Left lung (tissue), 10 donors: ENCODE measurements around the gene METTL25B. TPM values are rescaled to one million over a fixed set of nuclear protein-coding genes. Genes with fewer than 3 reads are reported as not detected.
A peak's percentile ranks its signal among the peaks of the same experiment; 100 is the strongest.
"Not testable (repeated sequence)": the region's sequence is repeated elsewhere in the genome, so short reads cannot be mapped to it uniquely, and the experiment has no call there.

Experiments used
- ATAC-seq: fragments of 200-7000 bp; cut with Tn5 transposase; one replicate; pipeline ENCODE4 v1.9.1; 2020; ENCODE audit warnings: moderate library complexity
- DNase-seq, 4 donors: peaks; one replicate each; pipeline ENCODE4 v3.0.0-alpha.2; 2013 to 2020
- H3K27ac ChIP-seq, 2 donors: fragments of 200-600 bp; sonication (generic) in 1 of 2; one replicate each; pipeline versions ENCODE4 v1.5.0 to v1.8.0; 2020 to 2021
- H3K27me3 ChIP-seq, 2 donors: fragments of 200-600 bp; sonication (generic) in 1 of 2; one replicate each; pipeline versions ENCODE4 v1.5.0 to v1.8.0; 2020 to 2021
- H3K36me3 ChIP-seq, 2 donors: fragments of 200-600 bp; sonication (generic) in 1 of 2; one replicate each; pipeline versions ENCODE4 v1.5.0 to v1.8.0; 2020 to 2021
- H3K4me1 ChIP-seq, 2 donors: fragments of 200-600 bp; one replicate each; pipeline ENCODE4 v1.8.0; 2021
- H3K4me3 ChIP-seq, 2 donors: fragments of 200-600 bp; sonication (generic) in 1 of 2; one replicate each; pipeline versions ENCODE4 v1.5.0 to v1.8.0; 2020 to 2021; ENCODE audit warnings: mild to moderate bottlenecking in 1 of 2
- H3K9me3 ChIP-seq, 2 donors: fragments of 200-600 bp; sonication (generic) in 1 of 2; one replicate each; pipeline versions ENCODE4 v1.5.0 to v1.8.0; 2020 to 2021
- CTCF ChIP-seq, 2 donors: fragments of 200-600 bp; sonication (generic) in 1 of 2; IDR thresholded peaks; one replicate each; pipeline versions ENCODE4 v1.5.0 to v1.8.0; 2021; ENCODE audit warnings: antibody characterized with exemption in 2 of 2
- intact Hi-C, 2 donors: fragments of 100-400 bp; cut with DNase I; formaldehyde crosslinking; loops; one replicate each; pipeline versions ENCODE4 v1.11.2 to v1.14.2; 2022
- polyA plus RNA-seq, 6 donors: library from polyadenylated mRNA; unstranded; fragments of 120-200 nt; gene quantifications; one replicate each; pipeline ENCODE4 v1.2.1, GENCODE V29; 2013; ENCODE audit not compliant: insufficient read length in 6 of 6
- total RNA-seq, 2 donors: library from RNA; stranded (reverse); fragmentation: NEBNext Ultra II Directional; extraction: Animal tissue kit (Norgen Biotek cat#: 25700); gene quantifications; one replicate each; pipeline ENCODE4 v1.2.1, GENCODE V29; 2021
- donor health status: DM: no; HTN: yes; CAD: no.
- donor health status: DM: no; HTN: no; CAD: no.

The METTL25B gene
- total and polyA plus RNA-seq, 8 donors = 30.6 to 41.7 (median 35.5) TPM

DNA sequence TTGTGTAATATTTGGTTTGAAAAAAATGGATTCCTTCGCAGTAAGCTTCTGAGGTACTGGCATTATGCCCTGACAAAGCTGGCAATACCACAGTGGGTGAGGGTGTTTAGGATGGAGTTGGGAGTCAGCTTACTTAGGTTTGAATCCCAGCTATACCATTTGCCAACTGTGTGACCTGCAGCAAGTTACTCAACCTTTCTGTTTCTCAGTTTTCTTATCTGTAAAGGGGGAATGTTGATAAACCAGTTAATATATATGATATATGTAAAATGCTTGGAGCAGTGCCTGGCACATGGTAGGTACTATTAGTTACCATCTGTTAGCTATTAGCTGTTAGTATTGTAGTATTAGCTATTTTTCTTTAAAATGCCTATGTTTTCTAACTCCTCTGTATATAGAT lies 28.1 kb downstream of the METTL25B start:
- Histone ChIP-seq H3K27me3 (no peaks in the 10 kb centered on the region), H3K9me3 (no peaks in the 10 kb centered on the region), H3K4me3 (no peak overlapping the region), H3K27ac (no peak overlapping the region), H3K36me3 (no peaks in the 10 kb centered on the region), H3K4me1 (peaks cover 6 to 20% of the 10 kb centered on the region in 2 donors)
- DNase-seq (no peak), ATAC-seq (no peak)
- intact Hi-C loops = no loop called here
- TF ChIP-seq CTCF (IDR thresholded peaks at IDR 0.05) = no peak

DNA sequence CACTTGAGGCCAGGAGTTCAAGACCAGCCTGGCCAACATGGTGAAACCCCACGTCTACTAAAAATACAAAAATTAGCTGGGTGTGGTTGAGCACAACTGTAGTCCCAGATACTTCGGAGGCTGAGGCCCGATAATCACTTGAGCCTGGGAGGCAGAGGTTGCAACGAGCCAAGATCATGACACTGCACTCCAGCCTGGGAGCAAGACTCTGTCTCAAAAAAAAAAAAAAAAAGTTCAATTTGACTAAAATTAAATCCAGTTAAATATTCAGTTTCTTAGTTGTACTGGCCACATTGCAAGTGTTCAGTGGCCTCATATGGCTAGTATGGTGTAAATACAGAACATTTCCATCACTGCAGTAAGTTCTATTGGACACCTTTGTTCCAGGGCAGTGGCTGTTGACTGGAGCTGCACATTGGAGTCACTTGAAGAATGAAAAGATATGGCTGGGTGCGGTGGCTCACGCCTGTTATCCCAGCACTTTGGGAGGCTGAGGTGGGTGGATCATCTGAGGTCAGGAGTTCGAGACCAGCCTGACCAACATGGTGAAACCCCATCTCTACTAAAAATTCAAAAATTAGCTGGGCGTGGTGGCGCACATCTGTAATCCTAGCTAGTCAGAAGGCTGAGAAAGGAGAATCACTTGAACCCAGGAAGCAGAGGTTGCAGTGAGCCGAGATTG lies 29.4 kb downstream of the METTL25B start:
- H3K9me3 ChIP-seq, intact Hi-C loops, ATAC-seq, H3K27ac ChIP-seq, H3K27me3 ChIP-seq, DNase-seq, H3K36me3 ChIP-seq, H3K4me3 ChIP-seq: not testable (repeated sequence)
- peaks cover 5 to 15% of the 10 kb centered on the region in 2 donors for H3K4me1 ChIP-seq

DNA sequence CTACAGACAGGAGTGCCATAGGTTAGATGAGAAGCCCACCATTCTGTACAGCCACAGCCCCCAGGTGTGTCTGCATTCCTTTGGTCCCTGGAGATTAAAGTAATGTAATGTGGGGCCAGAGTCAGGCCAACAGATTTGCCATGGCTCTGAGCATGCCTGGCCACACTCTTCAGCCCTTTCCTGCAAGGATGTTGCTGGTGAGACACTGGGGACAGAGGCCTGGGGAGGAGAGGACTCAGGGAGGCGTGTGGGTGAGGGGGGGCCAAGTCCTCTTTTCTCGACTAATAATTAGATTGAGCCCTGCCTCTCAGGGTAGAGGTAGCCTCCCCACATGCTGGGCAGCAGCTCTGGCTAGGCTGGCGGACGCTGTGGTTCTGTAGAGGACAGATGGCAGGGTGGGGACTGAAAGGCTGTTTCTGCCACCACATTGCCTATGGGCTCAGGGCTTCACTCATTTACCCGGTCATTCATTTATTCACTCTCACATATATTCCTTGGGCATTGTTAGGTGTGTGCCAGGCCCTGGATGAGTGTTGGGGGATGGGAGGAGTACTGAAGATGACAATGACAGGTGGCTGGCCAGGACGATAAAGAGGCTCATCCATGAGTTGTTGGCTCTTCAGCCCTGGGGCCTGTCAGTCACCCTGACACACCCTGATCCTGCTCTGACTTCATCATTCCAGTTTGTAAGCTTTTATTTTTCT lies 32.0 kb downstream of the METTL25B start:
- no peaks in the 10 kb centered on the region for H3K27me3 ChIP-seq
- intact Hi-C loops = no loop called here
- no peaks in the 10 kb centered on the region for H3K36me3 ChIP-seq
- ATAC-seq = no peak
- H3K4me1 ChIP-seq = no peaks in the 10 kb centered on the region
- TF ChIP-seq CTCF (IDR thresholded peaks at IDR 0.05) = no peak
- H3K9me3 ChIP-seq = no peaks in the 10 kb centered on the region
- H3K4me3 ChIP-seq = no peak overlapping the region
- no peak overlapping the region for H3K27ac ChIP-seq
- DNase-seq = no peak

- H3K27ac ChIP-seq = no peak overlapping the region
- no peaks in the 10 kb centered on the region for H3K36me3 ChIP-seq
- H3K4me3 ChIP-seq = no peak overlapping the region
- H3K27me3 ChIP-seq = no peaks in the 10 kb centered on the region
- TF ChIP-seq CTCF (IDR thresholded peaks at IDR 0.05) = no peak
- intact Hi-C loops = no loop called here
- H3K4me1 ChIP-seq = peaks cover 0 to 3% of the 10 kb centered on the region in 2 donors
- ATAC-seq = no peak
- no peak for DNase-seq
- no peaks in the 10 kb centered on the region for H3K9me3 ChIP-seq
Observed at GRCh38 chr1:156760796-156761104, 32.5 kb downstream of the METTL25B start.

- H3K27me3 ChIP-seq, H3K27ac ChIP-seq, H3K4me3 ChIP-seq, H3K9me3 ChIP-seq, ATAC-seq, H3K36me3 ChIP-seq, intact Hi-C loops, DNase-seq: not testable (repeated sequence)
- peaks cover 19 to 34% of the 10 kb centered on the region in 2 donors for H3K4me1 ChIP-seq
Observed at GRCh38 chr1:156765136-156765535, 36.9 kb downstream of the METTL25B start.

- intact Hi-C loops = no loop called here
- Histone ChIP-seq H3K27ac (peak overlapping the region in 1 of 2 donors; percentile 92), H3K36me3 (peaks cover 0 to 4% of the 10 kb centered on the region in 2 donors), H3K4me3 (peak overlapping the region in 1 of 2 donors; percentile 97), H3K27me3 (no peaks in the 10 kb centered on the region), H3K9me3 (no peaks in the 10 kb centered on the region), H3K4me1 (peaks cover 19 to 40% of the 10 kb centered on the region in 2 donors)
- no peak for ATAC-seq
- no peak for TF ChIP-seq CTCF (IDR thresholded peaks at IDR 0.05)
- DNase-seq = no peak
Observed at GRCh38 chr1:156765666-156766065, 37.4 kb downstream of the METTL25B start.
